H1 (cell line): ENCODE results near the gene RTCB. TPM values are rescaled to one million over a fixed set of nuclear protein-coding genes. Genes with fewer than 3 reads are reported as not detected.

Source experiments
- CBX5 ChIP-seq: fragments of 300-800, 300-1000 bp; sonication (generic); IDR thresholded peaks from 2 replicates; pipeline ENCODE4 v1.7.1; 2016; ENCODE audit warnings: antibody characterized with exemption, low read length, low read depth
- CHD1 ChIP-seq: IDR thresholded peaks from 2 replicates; pipeline ENCODE4 v1.6.1; 2012; ENCODE audit warnings: low read depth, low read length, improper control_type of control experiment
- TBP ChIP-seq: IDR thresholded peaks from 2 replicates; pipeline ENCODE4 v1.6.1; 2011; ENCODE audit warnings: low read depth, low read length, improper control_type of control experiment
- polyA plus RNA-seq, 7 experiments: library from polyadenylated mRNA; depleted of rRNA in 3 of 7; stranded (reverse) in 5 of 7; unstranded in 2 of 7; fragments of >200 nt in 5 of 7; fragments of 200-250 nt in 2 of 7; gene quantifications; 1 replicate in 5 of 7; 2 replicates in 1 of 7; 4 replicates in 1 of 7; pipeline versions ENCODE4 v1.2.1 to v1.2.3, GENCODE V29; 2011 to 2013; ENCODE audit warnings: missing spikeins in 2 of 7, mixed read lengths in 2 of 7
- total RNA-seq: library from RNA; stranded (reverse); fragmentation: NEBNext Ultra II Directional; extraction: Animal tissue kit (Norgen Biotek cat#: 25700); gene quantifications from 2 replicates; pipeline ENCODE4 v1.2.1, GENCODE V29; 2021

RTCB gene
- total and polyA plus RNA-seq, 2 of the 8 experiments (the other 6 are each of a cell fraction or from before 2014, with no cell fraction given), result 104 to 114 TPM

DNA sequence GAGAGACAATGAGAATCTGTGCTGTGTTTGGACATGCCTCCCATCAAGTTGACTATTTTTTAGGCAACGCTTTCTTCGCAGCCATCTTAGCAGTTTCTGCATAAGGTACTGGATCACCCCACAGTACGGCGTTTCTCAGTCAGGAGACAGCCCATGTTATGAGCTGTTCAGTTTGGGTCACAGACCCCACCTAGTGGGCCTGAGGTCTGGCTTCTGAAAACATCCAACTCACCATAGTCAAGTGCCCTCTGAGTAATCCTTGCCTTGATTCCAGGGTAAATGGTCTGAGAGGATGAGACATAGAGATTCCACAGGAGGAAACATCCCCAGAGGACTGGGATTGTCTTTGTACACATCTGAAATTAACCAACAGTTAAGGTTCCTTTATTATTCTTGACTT lies 45.0 kb upstream of the RTCB start (continued):
- TF ChIP-seq CBX5 (no peak), CHD1 (no peak), TBP (no peak)
